Measurements from ENCODE around the gene IL3. TPM values are rescaled to one million over a fixed set of nuclear protein-coding genes. Genes with fewer than 3 reads are reported as not detected.
"Not testable (repeated sequence)": the region's sequence is repeated elsewhere in the genome, so short reads cannot be mapped to it uniquely, and the experiment has no call there.

IL3 gene
- total RNA-seq, 2 donors from 2014 or later = 0.36 TPM; not detected in 1

GRCh38 chr5:132103332-132103951 lies 43.0 kb downstream of the IL3 start:
- Mint-ChIP-seq H3K36me3 (no peaks in the 10 kb centered on the region), H3K27ac (peak overlapping the region; percentile 81 to 88), H3K27me3 (no peaks in the 10 kb centered on the region), H3K4me3 (peak overlapping the region; percentile 73), H3K9me3 (no peaks in the 10 kb centered on the region), H3K4me1 (ENCODE audit: low read depth in 2 of 2) (peaks cover 65% of the 10 kb centered on the region in 2 donors)
- DNase-seq (ENCODE audit: low spot score) (peak; percentile 81), ATAC-seq (peak; percentile 72 to 77)

GRCh38 chr5:132103969-132104391 lies 43.5 kb downstream of the IL3 start:
- no peaks in the 10 kb centered on the region for H3K9me3 Mint-ChIP-seq
- H3K27ac Mint-ChIP-seq = peak overlapping the region; percentile 81 to 88
- ATAC-seq = no peak
- DNase-seq (ENCODE audit: low spot score) = no peak
- peaks cover 65 to 67% of the 10 kb centered on the region in 2 donors for H3K4me1 Mint-ChIP-seq (ENCODE audit: low read depth in 2 of 2)
- peak overlapping the region; percentile 73 for H3K4me3 Mint-ChIP-seq
- no peaks in the 10 kb centered on the region for H3K27me3 Mint-ChIP-seq
- H3K36me3 Mint-ChIP-seq = no peaks in the 10 kb centered on the region

- Mint-ChIP-seq H3K9me3 (no peaks in the 10 kb centered on the region), H3K27me3 (no peaks in the 10 kb centered on the region), H3K27ac (peak overlapping the region; percentile 81 to 88), H3K36me3 (no peaks in the 10 kb centered on the region), H3K4me1 (ENCODE audit: low read depth in 2 of 2) (peaks cover 60 to 63% of the 10 kb centered on the region in 2 donors), H3K4me3 (peak overlapping the region; percentile 73)
- no peak for DNase-seq (ENCODE audit: low spot score)
- ATAC-seq = no peak
These were observed 44.1 kb downstream of the IL3 start for GRCh38 chr5:132104556-132104955.

- Mint-ChIP-seq H3K9me3 (no peaks in the 10 kb centered on the region), H3K4me1 (ENCODE audit: low read depth in 2 of 2) (peaks cover 62 to 65% of the 10 kb centered on the region in 2 donors), H3K27me3 (no peaks in the 10 kb centered on the region), H3K27ac (peak overlapping the region; percentile 69 to 81), H3K4me3 (no peak overlapping the region), H3K36me3 (no peaks in the 10 kb centered on the region)
- ATAC-seq = no peak
- no peak for DNase-seq (ENCODE audit: low spot score)
These were observed 45.2 kb downstream of the IL3 start for GRCh38 chr5:132105688-132106087.

- ATAC-seq; H3K4me3 Mint-ChIP-seq; H3K27me3 Mint-ChIP-seq; H3K9me3 Mint-ChIP-seq; H3K36me3 Mint-ChIP-seq; H3K27ac Mint-ChIP-seq; DNase-seq (ENCODE audit: low spot score): not testable (repeated sequence)
- peaks cover 64 to 71% of the 10 kb centered on the region in 2 donors for H3K4me1 Mint-ChIP-seq (ENCODE audit: low read depth in 2 of 2)
These were observed 48.0 kb downstream of the IL3 start for GRCh38 chr5:132108495-132108894.

- H3K27me3 Mint-ChIP-seq; H3K27ac Mint-ChIP-seq; H3K36me3 Mint-ChIP-seq; DNase-seq (ENCODE audit: low spot score); H3K9me3 Mint-ChIP-seq; H3K4me3 Mint-ChIP-seq; ATAC-seq: not testable (repeated sequence)
- H3K4me1 Mint-ChIP-seq (ENCODE audit: low read depth in 2 of 2) = peaks cover 64 to 71% of the 10 kb centered on the region in 2 donors
These were observed 48.5 kb downstream of the IL3 start for GRCh38 chr5:132108957-132109356.

GRCh38 chr5:132109494-132110053 lies 49.1 kb downstream of the IL3 start:
- Mint-ChIP-seq H3K9me3 (no peaks in the 10 kb centered on the region), H3K27me3 (no peaks in the 10 kb centered on the region), H3K4me1 (ENCODE audit: low read depth in 2 of 2) (peaks cover 64 to 70% of the 10 kb centered on the region in 2 donors), H3K4me3 (peak overlapping the region; percentile 51), H3K36me3 (peaks cover 7% of the 10 kb centered on the region), H3K27ac (peak overlapping the region; percentile 70 to 76)
- no peak for DNase-seq (ENCODE audit: low spot score)
- ATAC-seq = peak; percentile 62 to 68

- no peaks in the 10 kb centered on the region for H3K27me3 Mint-ChIP-seq
- no peaks in the 10 kb centered on the region for H3K9me3 Mint-ChIP-seq
- ATAC-seq = peak; percentile 25 to 27
- H3K36me3 Mint-ChIP-seq = peaks cover 7% of the 10 kb centered on the region
- peaks cover 65 to 71% of the 10 kb centered on the region in 2 donors for H3K4me1 Mint-ChIP-seq (ENCODE audit: low read depth in 2 of 2)
- H3K27ac Mint-ChIP-seq = peak overlapping the region; percentile 70 to 76
- H3K4me3 Mint-ChIP-seq = peak overlapping the region; percentile 51
- no peak for DNase-seq (ENCODE audit: low spot score)
These were observed 49.7 kb downstream of the IL3 start for GRCh38 chr5:132110195-132110594.

GRCh38 chr5:132110930-132111329 lies 50.5 kb downstream of the IL3 start:
- ATAC-seq (peak; percentile 36 to 70), DNase-seq (ENCODE audit: low spot score) (no peak)
- Mint-ChIP-seq H3K9me3 (no peaks in the 10 kb centered on the region), H3K4me3 (peak overlapping the region; percentile 21), H3K27me3 (no peaks in the 10 kb centered on the region), H3K4me1 (ENCODE audit: low read depth in 2 of 2) (peaks cover 67 to 71% of the 10 kb centered on the region in 2 donors), H3K36me3 (peaks cover 7% of the 10 kb centered on the region), H3K27ac (peak overlapping the region; percentile 70 to 76)

- ATAC-seq (no peak), DNase-seq (ENCODE audit: low spot score) (no peak)
- Mint-ChIP-seq H3K4me1 (ENCODE audit: low read depth in 2 of 2) (peaks cover 67 to 69% of the 10 kb centered on the region in 2 donors), H3K27me3 (no peaks in the 10 kb centered on the region), H3K36me3 (peaks cover 7% of the 10 kb centered on the region), H3K4me3 (peak overlapping the region; percentile 17), H3K9me3 (no peaks in the 10 kb centered on the region), H3K27ac (peak overlapping the region; percentile 65 to 73)
These were observed 51.7 kb downstream of the IL3 start for GRCh38 chr5:132112111-132112510.

Other genes with a start within 250 kb of the IL3 start
- gene MEIKIN, start 115.0 kb upstream of the IL3 start, total RNA-seq = not detected
- 1 to 10 TPM in 1 of 2 donors, under 1 TPM in 1; 0.67 to 1.5 TPM for gene ACSL6, start 49.0 kb upstream of the IL3 start, total RNA-seq
- 100 to 1,000 TPM in 1 of 2 donors, 10 to 100 TPM in 1; 41.4 to 125 TPM for gene CSF2, start 13.1 kb downstream of the IL3 start, total RNA-seq
- gene P4HA2, start 167.2 kb downstream of the IL3 start, total RNA-seq = 10 to 100 TPM in 1 of 2 donors, 1 to 10 TPM in 1; 5.5 to 20.1 TPM
- gene PDLIM4, start 197.0 kb downstream of the IL3 start, total RNA-seq = not detected
- gene SLC22A4, start 233.7 kb downstream of the IL3 start, total RNA-seq = 1 to 10 TPM in 1 of 2 donors, under 1 TPM in 1; 0.93 to 2.5 TPM

Data from natural killer cell treated with Interleukin-12 subunit alpha and Interleukin-12 subunit beta and Interleukin-15 and Interleukin-18, amount 100 ng/mL, for 72 hours (primary cell).